ENCODE results near the gene MPZL3.

Gene MPZL3

DNA sequence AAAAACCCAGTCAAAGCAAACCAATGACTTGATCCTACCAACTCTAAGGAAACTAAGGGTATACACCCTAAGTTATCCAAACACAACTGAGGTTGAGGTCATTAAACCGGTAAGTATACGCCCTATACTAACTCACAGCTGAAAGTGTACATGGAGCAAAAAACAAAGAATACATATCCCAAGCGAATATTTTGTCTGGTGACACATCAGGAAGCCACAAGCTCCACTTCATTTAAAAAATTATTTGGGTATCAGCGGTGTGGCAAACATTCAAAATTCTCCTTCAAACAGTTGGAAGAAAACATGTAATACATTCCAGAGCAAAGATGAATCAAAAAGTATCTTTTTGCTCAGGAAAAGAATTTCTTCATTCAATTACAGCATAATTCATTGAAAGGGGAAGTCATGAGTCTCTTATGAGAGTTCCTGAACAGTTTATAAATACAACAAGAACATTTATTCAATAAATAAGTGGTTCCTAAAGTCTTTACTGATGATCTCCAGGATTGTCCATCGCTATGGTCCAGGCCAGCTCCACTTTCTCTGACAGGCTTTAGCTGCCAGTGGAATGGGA, 22.8 kb downstream of the MPZL3 start:
- DNase-seq, result no peak

DNA sequence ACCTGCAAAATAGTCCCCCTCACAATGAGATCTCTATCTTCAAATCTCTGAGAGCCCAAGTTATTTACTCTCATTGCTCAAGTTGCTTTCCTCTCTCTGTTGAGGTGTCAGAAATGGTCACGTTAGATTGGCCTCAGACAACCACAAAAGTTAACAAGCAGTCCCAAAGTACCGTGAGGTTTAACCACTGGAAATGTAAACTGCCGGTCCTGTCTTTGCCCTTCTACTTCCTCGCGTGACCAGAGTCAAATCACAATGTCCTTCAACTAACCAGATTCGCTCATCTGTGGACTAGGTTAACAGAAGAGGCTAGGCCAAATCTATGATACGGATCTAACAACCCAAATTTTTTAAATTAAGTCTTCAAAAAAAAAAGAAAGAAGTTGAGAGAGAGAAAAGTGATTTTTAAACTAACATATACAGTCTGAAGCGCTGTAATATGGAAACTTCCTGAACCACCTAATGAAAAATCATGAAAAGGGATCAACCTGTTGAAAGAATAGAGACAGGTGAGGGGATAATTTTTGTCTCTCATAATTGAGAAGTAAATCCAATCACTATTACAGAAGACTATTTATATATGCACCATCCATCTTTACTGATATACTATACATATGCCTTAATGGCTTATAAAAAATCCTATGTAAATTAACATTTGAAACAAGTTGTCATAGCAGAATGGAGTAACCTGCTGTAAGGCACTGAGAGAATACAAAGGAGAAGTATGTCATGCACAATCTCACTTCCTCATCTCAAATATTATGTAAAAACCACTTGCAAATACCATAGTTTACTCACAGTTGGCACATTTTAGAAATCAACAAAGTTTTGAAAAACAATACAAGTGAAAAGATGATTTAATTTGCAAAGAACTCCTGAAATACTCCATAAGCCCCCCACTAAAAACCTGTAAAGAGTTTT, 24.0 kb downstream of the MPZL3 start:
- no peak for DNase-seq

DNA sequence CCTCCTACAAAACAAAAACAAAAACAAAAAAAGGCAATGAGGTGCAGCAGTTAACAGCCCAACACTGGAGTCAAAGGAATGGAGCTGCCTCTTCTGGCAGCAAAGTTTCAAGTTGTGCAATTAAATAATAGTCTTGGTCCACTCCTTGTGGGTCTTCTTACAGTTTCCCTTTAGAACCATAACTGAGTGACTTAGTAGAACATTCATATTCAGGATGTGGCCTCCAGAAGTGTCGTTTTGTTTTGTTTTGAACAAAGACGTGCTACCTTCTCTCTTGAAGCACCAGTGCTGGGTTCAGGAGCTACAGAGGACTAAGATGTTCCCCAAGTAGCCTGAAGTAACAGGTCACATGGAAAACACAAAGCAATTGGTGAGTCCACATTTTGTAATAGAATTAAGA, 25.4 kb downstream of the MPZL3 start:
- DNase-seq, result no peak

DNA sequence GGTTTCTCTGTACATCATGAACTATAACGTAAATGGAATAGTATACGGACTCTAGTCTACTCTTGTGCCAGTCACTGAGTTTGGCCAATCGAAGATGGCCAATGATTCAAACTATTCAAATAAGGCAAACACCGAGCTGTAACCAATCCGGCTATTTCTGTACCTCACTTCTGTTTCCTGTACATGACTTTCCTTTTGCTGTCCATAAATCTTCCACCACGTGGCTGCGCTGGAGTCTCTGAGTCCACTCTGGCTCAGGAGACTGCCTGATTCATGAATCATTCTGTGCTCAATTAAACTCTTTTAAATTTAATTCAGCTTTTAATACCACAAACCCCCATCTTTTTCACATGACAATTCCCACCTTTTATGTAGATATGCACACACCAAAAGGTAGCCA, 25.9 kb downstream of the MPZL3 start:
- DNase-seq, result no peak

DNA sequence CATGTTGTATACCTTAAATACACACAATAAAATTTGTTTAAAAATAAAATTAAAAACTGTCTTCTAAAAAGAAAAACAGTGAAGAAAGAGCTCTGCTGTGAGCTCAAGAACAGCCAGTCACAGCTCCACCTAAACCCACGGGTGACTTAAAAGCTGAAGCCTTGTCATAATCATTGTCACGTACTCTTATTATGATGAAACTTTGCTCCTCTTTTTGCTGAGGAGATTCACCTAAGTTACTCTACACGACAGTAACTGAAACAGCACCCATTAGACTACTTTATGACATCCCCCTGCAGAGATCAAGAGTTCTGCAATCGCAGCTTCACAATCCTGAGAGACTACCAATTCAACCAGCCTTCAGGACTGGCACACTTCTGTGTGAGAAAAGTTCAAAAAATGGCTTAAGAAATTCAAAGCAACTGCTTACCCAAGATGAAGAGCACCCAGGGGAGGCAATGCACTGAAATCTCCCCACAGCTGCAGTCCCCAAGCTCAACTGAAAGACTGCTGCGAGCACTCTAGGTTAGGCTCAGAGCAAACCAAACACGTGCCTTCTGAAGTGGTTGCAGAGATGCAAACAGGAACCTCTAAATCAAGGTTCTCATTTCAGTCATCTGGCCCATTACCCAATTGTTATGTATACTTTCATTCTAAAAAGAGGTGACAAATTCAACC, 27.5 kb downstream of the MPZL3 start, which contains the start of gene JAML:
TSS of gene JAML (minus strand) at position 501 of the 678 bp plus-strand sequence. CDS start 10,145 bp downstream, outside the sequence.
- DNase-seq, result peak; percentile 84

DNA sequence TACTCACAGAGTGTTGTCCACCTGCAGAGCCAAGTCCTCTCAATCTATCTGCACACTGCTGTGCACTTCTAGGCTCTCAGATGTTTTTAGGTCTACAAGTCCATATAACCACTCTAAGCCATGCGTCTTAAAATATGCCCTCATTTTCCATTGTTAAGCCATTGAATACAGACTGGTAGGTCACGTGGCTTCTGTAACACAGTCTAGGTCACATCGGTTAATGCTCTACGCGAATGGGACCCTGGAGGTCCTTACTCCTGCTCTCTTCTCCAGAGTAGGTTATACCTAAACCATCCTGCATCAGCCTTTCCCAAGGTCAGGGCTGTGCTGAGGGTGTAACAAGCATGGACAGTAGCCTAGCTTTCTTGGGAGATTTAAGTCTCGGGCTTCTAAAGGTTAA, 28.2 kb downstream of the MPZL3 start:
- DNase-seq, result no peak

DNA sequence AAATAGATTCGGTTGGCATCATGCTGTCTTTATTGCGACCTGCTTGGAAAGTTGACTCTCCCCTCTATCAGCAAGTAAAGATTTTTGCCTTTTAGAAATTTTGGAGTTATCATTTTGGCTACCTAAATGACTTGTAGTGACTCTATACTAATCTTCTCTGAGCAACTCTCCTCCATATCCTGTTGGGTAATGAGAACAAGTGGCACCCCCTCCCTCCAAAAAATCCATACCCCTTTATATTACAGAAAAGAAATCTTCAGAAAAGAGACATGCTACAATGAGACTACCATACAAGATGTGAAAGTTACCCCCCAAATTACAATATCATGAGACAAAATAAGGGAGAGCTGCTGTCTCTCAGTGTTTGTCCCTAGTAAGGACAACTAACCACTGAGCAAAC, 28.6 kb downstream of the MPZL3 start:
- DNase-seq, result no peak

DNA sequence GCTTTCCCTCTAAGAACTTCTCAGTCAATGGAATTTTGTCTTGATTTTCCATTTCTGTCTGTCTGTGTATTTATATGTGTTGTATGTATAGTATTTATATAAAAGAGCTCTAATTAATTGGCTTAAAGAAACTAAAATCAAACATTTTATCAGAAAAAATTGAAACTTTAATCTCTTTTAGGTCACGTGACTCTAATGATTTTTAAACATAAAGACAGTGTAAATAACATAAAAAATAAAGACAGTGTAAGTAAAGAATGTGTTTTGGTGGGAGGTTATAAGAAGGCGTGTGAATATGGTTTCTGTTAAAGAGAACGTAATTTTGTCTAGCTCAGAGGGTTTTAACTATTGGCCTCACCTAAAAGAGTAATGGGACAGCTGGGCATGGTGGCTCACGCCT, 29.7 kb downstream of the MPZL3 start:
- DNase-seq, result no peak

DNA sequence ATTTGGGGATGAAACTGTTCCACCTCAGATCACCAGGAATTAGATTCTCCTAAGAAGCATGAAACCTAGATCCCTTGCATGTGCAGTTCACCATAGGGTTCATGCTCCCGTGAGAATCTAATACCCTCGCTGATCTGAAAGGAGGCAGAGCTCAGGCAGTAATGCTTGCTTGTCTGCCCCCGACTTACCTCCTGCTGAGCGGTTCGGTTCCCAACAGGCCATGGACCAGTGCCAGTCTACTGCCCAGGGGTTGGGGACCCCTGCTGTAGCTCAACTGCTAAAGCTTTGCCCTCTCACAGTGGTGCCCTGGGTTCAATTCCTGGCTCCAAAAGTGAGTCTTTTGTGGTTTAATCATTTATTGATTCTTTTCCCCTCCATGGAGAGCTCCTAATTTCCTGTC, 30.7 kb downstream of the MPZL3 start:
- no peak for DNase-seq

DNA sequence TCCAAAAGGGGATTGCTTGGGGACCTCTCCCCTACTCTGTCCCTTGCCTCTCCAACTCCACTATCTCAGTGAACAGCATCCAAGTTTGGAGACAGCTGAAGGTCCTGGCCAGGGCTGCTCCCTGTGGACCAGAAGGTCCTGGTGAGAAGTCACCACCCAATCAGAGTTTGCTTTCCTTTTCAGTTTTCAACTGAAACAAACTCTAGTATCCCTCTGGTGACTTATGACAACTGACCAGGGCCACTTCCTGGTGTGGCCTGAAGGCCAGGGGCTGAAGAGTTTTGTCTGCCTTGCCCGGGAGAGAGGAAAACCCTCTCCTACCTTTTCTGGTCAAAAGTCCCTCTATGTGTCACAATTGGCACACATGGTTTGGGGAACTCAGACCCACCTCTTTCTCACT, 32.4 kb downstream of the MPZL3 start:
- DNase-seq, result no peak

DNA sequence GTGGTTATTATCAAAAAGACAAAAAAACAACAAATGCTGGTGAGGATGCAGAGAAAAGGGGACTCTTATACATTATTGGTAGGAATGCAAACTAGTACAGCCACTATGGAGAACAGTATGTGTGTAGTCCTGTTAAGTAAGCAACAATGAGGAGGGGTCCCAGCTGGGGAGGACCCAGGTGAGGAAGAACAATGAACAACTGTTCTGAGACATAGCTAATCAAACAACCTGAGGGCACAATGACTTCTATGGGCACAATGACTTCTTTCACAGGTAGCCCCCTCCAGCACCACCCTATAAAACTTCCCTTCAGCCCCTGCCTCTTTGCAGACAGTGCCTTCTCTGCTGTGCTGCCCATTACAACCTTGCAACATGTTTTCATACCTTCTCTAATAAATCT, 32.9 kb downstream of the MPZL3 start:
- no peak for DNase-seq

DNA sequence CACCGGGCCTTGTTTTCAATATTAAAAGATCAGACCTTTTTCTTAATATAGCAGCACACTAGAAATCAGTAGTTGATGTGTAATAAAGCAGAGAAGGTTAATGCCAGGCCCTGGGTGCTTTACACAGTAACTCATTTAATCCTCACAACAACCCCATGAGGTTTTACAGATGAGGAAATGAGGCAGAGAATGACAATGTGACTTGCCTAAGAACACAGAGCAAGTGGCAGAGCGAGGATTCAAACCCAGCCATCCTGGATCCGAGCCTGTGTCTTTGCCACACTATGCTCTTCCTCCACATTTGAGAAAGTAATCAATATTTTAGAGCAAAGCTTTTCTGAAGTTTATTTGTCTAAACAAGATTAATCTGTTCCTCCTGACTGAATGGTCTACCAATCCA, 34.6 kb downstream of the MPZL3 start:
- DNase-seq, result no peak

DNA sequence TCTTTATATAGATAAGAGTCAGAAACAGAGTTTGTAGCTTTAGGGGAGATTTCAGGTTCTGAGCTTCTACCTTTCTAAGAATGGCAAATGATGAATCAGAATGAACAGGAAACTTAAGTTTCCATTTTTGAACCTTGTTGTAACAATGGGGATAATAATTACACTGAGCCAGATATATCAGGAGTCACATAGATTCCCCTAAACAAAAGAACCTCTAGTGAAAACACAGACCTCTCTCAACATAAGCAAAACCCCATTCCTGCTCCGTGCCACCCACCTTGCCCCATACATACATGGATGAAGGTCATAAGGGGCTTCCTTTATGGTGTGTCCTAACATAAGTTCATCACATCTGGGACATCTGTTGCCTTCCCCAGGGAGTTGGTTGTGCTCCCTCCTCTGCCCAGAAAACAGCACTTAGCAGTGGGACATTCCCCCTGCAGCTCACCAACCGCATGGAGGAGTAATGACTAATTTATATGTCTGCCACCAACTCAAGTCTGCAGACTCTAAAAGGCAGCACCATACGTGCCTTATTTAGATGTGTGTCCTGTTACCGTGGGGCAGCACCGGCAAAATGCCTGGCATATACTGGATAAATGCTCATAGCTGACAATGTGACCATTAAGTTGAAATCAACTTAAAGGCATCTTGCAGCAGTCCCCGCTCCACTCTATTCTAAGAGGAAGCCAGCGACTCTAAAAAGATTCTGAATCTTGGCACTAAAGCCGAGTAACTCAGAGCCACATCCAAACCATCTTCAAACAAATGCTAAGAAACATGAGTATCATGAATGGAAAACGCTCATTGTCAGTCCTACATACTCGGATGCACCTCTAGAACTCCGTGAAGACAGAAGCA, 35.3 kb downstream of the MPZL3 start:
- DNase-seq, result peak; percentile 84

DNA sequence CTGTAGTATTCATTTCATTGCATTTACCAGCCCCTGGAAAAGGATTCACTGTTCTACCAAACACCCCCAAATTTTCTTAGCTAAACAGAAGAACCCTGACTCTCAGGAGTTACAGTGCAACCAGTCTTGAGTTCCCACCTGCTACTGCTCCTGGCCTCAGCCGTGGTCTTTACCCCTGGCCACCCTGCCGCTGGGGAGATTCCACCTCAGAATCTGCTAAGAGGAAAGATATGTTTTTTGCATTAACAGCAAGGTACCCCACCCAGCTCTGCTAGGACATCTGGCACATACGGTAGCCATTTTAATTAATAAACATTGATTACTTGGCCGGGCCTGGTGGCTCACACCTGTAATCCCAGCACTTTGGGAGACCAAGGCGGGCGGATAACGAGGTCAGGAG, 36.4 kb downstream of the MPZL3 start:
- no peak for DNase-seq

DNA sequence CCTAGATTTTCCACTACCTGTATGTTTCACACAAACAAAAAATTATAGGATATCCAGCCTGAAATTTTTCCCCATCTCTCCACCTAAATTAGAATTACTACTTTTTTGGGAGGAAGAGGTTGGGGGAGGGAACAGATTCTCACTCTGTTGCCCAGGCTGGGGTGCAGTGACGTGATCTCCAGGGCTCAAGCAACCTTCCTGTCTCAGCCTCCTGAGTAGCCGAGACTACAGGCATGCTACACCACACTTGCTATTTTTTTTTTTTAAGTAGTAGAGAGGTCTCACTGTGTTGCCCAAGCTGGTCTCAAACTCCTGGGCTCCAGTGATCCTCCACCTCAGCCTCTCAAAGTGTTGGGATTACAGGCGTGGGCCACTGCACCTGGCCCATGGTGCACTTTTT, 36.9 kb downstream of the MPZL3 start:
- no peak for DNase-seq

DNA sequence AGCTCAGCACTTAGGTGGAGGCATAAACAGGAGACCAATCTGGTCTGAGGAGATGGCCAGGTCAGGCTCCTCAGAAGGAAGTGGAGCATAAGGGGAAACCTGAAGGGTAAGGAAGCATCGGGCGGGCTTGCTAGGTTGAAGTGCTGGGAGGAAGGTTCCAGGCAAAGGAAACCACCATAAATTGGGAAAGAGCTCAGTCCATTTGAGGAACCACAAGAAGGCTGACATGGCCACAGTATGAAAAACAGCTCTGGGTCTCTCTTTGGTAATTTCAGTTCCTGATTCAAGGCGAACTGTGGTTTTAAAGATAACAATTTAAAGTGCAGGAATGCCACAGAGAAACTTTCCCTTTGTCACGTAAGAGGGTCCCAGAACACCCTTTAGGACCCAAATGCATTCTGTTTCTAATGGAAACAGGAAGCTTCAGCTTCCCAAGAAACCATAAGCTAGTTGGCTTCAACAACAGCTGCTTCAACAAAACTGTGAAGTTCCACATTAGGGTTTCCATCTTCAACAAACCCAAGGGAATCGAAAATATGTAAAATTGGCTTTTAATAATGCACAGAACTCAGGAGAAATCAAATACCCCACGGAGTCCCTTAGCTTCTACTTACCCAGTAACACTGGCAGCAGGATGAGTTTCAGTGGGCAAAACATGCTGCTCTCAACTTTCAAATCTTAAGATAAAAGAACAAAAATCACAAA, 37.8 kb downstream of the MPZL3 start:
- DNase-seq, result no peak

DNA sequence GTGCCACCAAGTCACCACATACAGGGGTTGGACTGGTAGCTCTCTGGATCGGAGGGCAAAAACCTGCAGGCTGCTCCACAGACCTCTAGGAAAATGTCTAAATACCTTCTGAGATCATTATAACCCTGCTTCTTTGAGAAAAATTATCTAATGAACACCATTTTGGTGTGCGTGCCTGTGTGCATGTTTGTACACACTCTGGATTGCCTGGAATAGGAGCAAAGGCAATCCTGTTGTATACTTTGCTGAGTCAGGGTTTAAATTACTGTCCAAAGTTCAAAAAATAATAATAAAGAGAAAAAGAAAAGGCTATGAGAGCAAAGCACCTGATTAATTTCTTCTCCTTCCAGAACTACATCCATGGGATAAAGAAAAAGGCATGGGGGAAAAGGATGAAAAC, 38.4 kb downstream of the MPZL3 start:
- no peak for DNase-seq

DNA sequence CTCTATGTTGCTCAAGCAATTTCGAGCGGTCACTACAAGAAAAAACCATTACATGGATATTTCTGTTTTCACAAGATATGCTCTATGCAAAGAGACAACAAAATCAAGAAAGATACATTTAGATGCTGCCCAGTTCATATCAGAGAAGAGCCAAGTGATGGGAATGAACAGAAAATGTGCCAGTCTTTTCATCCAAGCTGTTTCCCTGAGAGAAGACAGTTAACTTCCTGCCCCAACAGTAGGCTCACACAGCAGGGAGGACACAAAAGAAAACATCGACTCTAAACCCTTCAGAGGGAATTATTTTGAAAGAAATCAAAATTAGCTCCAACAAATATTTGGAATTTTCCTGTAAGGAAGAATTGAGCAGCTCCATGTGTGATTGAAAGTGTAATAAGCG, 39.0 kb downstream of the MPZL3 start:
- no peak for DNase-seq

DNA sequence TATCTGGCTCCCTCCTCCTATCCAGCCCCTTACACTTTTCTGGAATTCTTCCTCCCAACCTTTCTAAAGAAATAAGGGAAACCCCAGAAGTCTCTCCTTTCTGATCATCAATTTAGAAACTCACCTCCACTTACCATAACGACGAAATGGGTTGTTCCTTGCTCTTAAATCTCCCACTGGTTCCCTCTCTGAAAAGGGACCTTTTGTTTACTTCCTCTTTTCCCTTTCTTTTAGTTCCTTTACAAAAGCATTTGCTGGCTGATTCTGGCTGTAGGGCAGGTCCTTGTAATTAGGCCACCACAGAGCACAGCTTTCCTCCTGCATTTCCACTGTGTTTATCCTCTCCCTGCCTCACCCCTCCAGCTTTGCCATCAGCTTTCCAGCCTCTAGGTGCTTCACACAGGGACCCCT, 39.4 kb downstream of the MPZL3 start:
- no peak for DNase-seq

DNA sequence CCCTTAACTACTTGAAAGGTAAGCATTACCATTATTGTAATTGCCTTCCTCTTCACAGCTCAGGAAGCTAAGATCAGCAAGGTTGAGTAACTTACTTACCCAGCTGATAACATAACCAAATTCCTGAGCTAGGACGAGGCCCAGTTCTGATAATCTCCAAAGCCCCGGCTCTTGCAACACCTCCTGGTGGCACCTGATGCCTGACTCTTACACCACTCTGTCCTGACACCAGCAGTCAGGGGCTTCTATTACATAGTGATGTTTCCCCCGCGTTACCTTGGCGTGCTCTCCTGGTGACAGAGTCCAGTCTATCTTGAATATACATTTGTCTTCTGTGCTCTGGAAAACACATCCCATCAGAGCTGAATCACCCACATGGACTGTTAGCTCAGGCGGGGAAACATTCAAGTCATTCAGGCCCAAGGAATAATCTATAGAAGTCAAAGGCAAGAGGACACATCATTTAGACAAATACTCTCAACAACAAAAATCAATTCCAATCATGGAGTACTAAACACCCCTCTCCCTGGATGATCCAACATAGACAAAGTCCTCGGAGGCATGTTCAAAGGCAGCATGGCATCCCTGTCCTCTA, 39.9 kb downstream of the MPZL3 start:
- no peak for DNase-seq

DNA sequence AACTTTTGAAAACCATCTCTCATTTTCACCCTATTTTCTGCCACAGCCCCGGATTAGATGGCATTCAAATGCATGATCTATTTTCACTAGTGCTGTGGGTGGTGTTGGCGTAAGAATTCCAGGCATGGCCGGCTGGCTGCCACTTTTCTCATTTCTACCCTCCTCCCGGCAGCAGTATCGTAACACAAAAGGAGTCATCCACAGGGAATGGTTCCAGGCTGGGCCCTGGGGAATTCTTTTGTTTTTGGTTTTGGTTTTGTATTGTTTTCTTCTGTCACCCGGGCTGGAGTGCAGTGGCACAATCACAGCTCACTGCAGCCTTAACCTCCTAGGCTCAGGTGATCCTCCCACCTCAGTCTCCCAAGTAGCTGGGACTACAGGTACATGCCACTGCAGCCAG, 41.2 kb downstream of the MPZL3 start:
- DNase-seq, result no peak

DNA sequence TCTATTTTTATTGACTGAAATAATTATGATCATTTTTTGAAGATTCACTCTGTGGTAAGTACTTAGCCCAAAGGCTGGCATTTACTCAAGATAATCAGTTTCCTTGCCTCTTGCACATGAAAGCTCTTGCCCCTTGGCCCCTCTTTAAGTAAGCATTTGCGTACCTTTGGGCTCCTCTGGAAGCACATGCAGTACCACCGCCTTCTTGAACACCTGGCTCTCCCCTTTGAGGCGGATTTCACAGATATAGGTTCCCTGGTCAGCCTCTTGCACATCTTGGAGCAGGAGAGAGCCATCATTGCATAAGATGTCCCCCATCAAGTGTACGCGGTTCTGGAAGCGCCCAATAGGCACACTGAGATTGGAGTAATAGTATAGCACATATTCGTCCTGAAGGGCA, 41.8 kb downstream of the MPZL3 start:
- no peak for DNase-seq

All from activated effector memory CD4-positive, alpha-beta T cell treated with anti-CD3 and anti-CD28 coated beads, Interleukin-2, amount 50 U/mL, for 16 hours (primary cell).